Central memory CD8-positive, alpha-beta T cell (primary cell): ENCODE measurements around the gene ADGRF1.

Experiments used
- ATAC-seq: fragments of 150-1000 bp; cut with Tn5 transposase; replicated peaks from 2 replicates; pipeline ENCODE4 v1.10.0; 2022; ENCODE audit warnings: mild to moderate bottlenecking, moderate FRiP score, moderate number of reproducible peaks; ENCODE audit not compliant: poor library complexity, severe bottlenecking; ENCODE audit errors: extremely low read depth
- DNase-seq, 2 donors: peaks; one replicate each; pipeline ENCODE4 v3.0.0; 2021; ENCODE audit warnings: low spot score in 2 of 2
- H3K27ac Mint-ChIP-seq: one replicate; pipeline ENCODE4 v1.8.0; 2022; ENCODE audit warnings: low read depth, mild to moderate bottlenecking, moderate library complexity, mixed read lengths
- H3K27me3 Mint-ChIP-seq: one replicate; pipeline ENCODE4 v1.8.0; 2022; ENCODE audit warnings: mixed read lengths
- H3K36me3 Mint-ChIP-seq: one replicate; pipeline ENCODE4 v1.8.0; 2022; ENCODE audit warnings: mild to moderate bottlenecking, moderate library complexity, mixed read lengths; ENCODE audit not compliant: insufficient read depth
- H3K4me1 Mint-ChIP-seq: one replicate; pipeline ENCODE4 v1.8.0; 2022; ENCODE audit warnings: mixed read lengths
- H3K4me3 Mint-ChIP-seq: one replicate; pipeline ENCODE4 v1.8.0; 2022; ENCODE audit warnings: mild to moderate bottlenecking, moderate library complexity, mixed read lengths
- H3K9me3 Mint-ChIP-seq: one replicate; pipeline ENCODE4 v1.8.0; 2022; ENCODE audit warnings: mixed read lengths

The ADGRF1 gene

GRCh38 chr6:46983007-46983411 lies 59.1 kb downstream of the ADGRF1 start:
- Mint-ChIP-seq H3K27me3 (peaks cover 10% of the 10 kb centered on the region), H3K4me1 (no peaks in the 10 kb centered on the region), H3K4me3 (no peak overlapping the region), H3K36me3 (no peaks in the 10 kb centered on the region), H3K9me3 (no peaks in the 10 kb centered on the region), H3K27ac (no peak overlapping the region)
- no peak for DNase-seq
- ATAC-seq: no peak

DNA sequence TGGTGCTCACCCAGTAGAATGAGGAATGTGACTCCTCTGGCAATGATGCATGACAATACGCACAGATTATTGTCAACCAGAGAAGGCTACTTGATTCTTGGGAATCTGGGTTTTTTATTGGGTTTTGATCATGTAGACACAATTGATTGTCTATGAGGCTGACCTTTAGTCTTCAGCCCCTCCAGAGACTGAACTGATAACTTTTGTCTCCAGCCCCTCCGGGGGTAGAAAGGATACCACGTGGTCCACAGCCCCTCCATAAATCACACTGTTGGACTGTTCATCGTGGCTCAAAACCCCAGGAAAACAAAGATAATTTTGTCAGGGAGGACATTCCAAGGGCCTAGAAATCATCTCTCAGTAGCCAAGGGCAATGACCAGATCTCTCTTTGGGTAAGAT lies 62.9 kb downstream of the ADGRF1 start:
- Mint-ChIP-seq H3K4me1 (no peaks in the 10 kb centered on the region), H3K27ac (no peak overlapping the region), H3K27me3 (peaks cover 10% of the 10 kb centered on the region), H3K4me3 (no peak overlapping the region), H3K9me3 (no peaks in the 10 kb centered on the region), H3K36me3 (no peaks in the 10 kb centered on the region)
- ATAC-seq: no peak
- no peak for DNase-seq

GRCh38 chr6:46974786-46975185 lies 67.3 kb downstream of the ADGRF1 start:
- Mint-ChIP-seq H3K4me3 (no peak overlapping the region), H3K4me1 (no peaks in the 10 kb centered on the region), H3K36me3 (no peaks in the 10 kb centered on the region), H3K27me3 (no peaks in the 10 kb centered on the region), H3K9me3 (no peaks in the 10 kb centered on the region), H3K27ac (no peak overlapping the region)
- ATAC-seq: no peak
- DNase-seq: no peak

GRCh38 chr6:46973029-46973428 lies 69.1 kb downstream of the ADGRF1 start:
- H3K27ac Mint-ChIP-seq: no peak overlapping the region
- ATAC-seq (no peak), DNase-seq (no peak)
- H3K9me3 Mint-ChIP-seq: no peaks in the 10 kb centered on the region
- no peaks in the 10 kb centered on the region for H3K36me3 Mint-ChIP-seq
- no peaks in the 10 kb centered on the region for H3K27me3 Mint-ChIP-seq
- H3K4me1 Mint-ChIP-seq: no peaks in the 10 kb centered on the region
- H3K4me3 Mint-ChIP-seq: no peak overlapping the region

GRCh38 chr6:46972531-46972930 lies 69.6 kb downstream of the ADGRF1 start:
- no peaks in the 10 kb centered on the region for H3K36me3 Mint-ChIP-seq
- H3K4me3 Mint-ChIP-seq: no peak overlapping the region
- no peaks in the 10 kb centered on the region for H3K27me3 Mint-ChIP-seq
- no peak for ATAC-seq
- no peaks in the 10 kb centered on the region for H3K4me1 Mint-ChIP-seq
- no peak for DNase-seq
- H3K27ac Mint-ChIP-seq: no peak overlapping the region
- H3K9me3 Mint-ChIP-seq: no peaks in the 10 kb centered on the region

DNA sequence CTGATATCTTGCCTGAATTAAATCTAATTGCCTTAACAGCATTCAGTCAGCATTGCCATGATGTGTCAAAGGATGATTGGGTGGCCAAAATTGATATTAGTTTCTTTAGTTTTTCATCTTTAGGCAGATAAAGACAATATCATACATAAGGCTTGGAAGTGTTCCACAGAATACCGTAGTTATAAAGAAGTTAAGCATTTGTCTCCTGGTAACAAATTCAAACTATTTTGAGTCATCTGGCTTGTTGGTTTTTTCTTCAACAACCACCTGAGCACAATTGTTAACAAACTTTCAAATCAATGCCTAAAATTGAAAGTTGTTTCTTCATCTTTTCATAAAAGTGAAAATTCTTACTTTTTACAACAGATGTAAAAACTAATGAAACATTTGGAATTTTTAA lies 72.9 kb downstream of the ADGRF1 start:
- no peak overlapping the region for H3K27ac Mint-ChIP-seq
- ATAC-seq: no peak
- no peak overlapping the region for H3K4me3 Mint-ChIP-seq
- no peaks in the 10 kb centered on the region for H3K9me3 Mint-ChIP-seq
- no peaks in the 10 kb centered on the region for H3K4me1 Mint-ChIP-seq
- H3K36me3 Mint-ChIP-seq: no peaks in the 10 kb centered on the region
- no peak for DNase-seq
- no peaks in the 10 kb centered on the region for H3K27me3 Mint-ChIP-seq

GRCh38 chr6:46967826-46968349 lies 74.2 kb downstream of the ADGRF1 start:
- no peak overlapping the region for H3K4me3 Mint-ChIP-seq
- ATAC-seq: no peak
- H3K36me3 Mint-ChIP-seq: no peaks in the 10 kb centered on the region
- H3K27me3 Mint-ChIP-seq: no peaks in the 10 kb centered on the region
- no peaks in the 10 kb centered on the region for H3K4me1 Mint-ChIP-seq
- DNase-seq: no peak
- no peak overlapping the region for H3K27ac Mint-ChIP-seq
- H3K9me3 Mint-ChIP-seq: no peaks in the 10 kb centered on the region

DNA sequence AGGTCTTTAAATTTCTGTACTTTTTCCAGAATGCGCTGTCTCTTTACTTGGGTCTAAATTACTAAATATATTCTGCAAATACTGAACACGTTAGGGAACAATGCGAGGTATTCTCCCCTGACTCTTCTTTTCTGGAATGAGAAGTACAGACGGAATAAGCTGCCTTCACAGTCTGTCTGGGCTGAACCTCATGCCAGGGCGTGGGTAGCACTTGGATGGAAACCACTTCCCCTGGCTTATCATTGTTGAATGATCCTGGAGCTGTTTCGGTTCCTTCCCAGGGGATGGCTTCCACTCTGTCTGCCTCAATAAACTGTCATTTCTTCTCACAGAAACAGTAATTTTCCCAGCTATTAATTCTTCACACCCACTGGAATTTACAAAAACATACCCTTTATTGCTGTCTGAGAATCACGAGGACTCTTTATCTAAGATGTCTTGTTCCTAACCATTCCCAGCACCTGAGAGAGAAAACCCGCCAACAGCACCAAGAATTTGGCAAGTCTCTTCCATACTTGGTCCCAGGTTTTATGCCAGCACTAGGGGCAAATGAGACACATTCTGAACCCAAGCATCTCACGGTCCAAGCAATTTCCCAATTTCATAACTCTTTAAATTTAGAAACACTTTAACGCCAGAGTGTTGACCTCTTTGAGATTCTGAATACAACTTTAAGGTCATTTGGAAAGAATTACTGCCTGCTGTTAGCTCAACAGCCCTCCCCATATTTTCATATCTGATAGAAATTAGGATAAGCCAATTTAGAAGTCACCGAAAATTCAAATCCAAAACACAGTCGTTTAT lies 77.2 kb downstream of the ADGRF1 start:
- H3K4me3 Mint-ChIP-seq: no peak overlapping the region
- H3K9me3 Mint-ChIP-seq: no peaks in the 10 kb centered on the region
- ATAC-seq (no peak), DNase-seq (no peak)
- H3K27me3 Mint-ChIP-seq: no peaks in the 10 kb centered on the region
- H3K36me3 Mint-ChIP-seq: no peaks in the 10 kb centered on the region
- no peak overlapping the region for H3K27ac Mint-ChIP-seq
- H3K4me1 Mint-ChIP-seq: no peaks in the 10 kb centered on the region

- no peak overlapping the region for H3K4me3 Mint-ChIP-seq
- H3K36me3 Mint-ChIP-seq: no peaks in the 10 kb centered on the region
- no peaks in the 10 kb centered on the region for H3K4me1 Mint-ChIP-seq
- no peak overlapping the region for H3K27ac Mint-ChIP-seq
- no peak for ATAC-seq
- DNase-seq: no peak
- no peaks in the 10 kb centered on the region for H3K9me3 Mint-ChIP-seq
- H3K27me3 Mint-ChIP-seq: no peaks in the 10 kb centered on the region
Measured at GRCh38 chr6:46963626-46964025, 78.5 kb downstream of the ADGRF1 start.

DNA sequence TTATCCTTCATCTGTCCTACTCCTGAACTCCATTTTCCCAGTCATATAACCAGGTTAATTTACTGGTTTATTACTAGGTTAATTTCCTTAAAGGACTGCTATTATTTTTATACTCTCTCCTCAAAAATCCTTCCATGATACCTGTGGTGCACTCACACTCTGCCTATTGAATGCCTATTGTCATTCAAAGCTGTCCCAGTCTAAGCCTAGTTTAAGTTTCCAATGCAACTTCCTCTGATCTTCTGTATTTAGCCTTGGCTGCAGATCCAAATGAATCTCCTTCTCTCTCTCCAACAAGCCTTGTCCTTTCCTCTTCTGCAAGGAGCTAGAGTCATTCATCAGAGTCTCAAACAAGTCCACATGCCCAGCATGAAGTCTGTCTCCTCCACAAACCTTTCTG lies 79.1 kb downstream of the ADGRF1 start:
- no peaks in the 10 kb centered on the region for H3K36me3 Mint-ChIP-seq
- no peaks in the 10 kb centered on the region for H3K9me3 Mint-ChIP-seq
- no peaks in the 10 kb centered on the region for H3K27me3 Mint-ChIP-seq
- no peak overlapping the region for H3K27ac Mint-ChIP-seq
- no peak overlapping the region for H3K4me3 Mint-ChIP-seq
- H3K4me1 Mint-ChIP-seq: no peaks in the 10 kb centered on the region
- no peak for DNase-seq
- no peak for ATAC-seq

GRCh38 chr6:46961711-46962110 lies 80.4 kb downstream of the ADGRF1 start:
- H3K4me1 Mint-ChIP-seq: no peaks in the 10 kb centered on the region
- no peak overlapping the region for H3K27ac Mint-ChIP-seq
- H3K9me3 Mint-ChIP-seq: no peaks in the 10 kb centered on the region
- DNase-seq (no peak), ATAC-seq (no peak)
- no peak overlapping the region for H3K4me3 Mint-ChIP-seq
- H3K27me3 Mint-ChIP-seq: peaks cover 3% of the 10 kb centered on the region
- no peaks in the 10 kb centered on the region for H3K36me3 Mint-ChIP-seq

DNA sequence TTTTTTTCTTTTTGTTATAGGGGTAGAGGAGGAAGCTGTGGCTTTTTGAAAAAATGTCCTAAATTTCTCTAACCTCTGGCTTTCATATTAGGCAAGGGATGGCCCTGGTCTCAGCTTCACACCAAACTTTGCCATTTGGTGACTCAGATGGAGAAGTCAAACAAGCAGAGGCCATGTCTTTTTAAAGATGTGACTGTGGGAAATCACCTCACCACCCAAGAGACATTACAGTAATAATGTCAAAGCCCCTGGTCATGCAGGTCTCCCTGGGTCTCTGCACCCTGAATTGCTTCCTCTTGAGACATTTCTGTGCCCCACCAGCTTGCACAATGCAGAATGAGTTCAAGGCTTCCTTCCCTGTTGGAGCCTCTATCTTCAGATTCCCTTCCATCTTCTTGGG lies 80.9 kb downstream of the ADGRF1 start:
- H3K36me3 Mint-ChIP-seq: no peaks in the 10 kb centered on the region
- no peaks in the 10 kb centered on the region for H3K9me3 Mint-ChIP-seq
- H3K4me1 Mint-ChIP-seq: no peaks in the 10 kb centered on the region
- DNase-seq: no peak
- H3K27me3 Mint-ChIP-seq: peaks cover 8% of the 10 kb centered on the region
- no peak overlapping the region for H3K4me3 Mint-ChIP-seq
- no peak overlapping the region for H3K27ac Mint-ChIP-seq
- no peak for ATAC-seq

DNA sequence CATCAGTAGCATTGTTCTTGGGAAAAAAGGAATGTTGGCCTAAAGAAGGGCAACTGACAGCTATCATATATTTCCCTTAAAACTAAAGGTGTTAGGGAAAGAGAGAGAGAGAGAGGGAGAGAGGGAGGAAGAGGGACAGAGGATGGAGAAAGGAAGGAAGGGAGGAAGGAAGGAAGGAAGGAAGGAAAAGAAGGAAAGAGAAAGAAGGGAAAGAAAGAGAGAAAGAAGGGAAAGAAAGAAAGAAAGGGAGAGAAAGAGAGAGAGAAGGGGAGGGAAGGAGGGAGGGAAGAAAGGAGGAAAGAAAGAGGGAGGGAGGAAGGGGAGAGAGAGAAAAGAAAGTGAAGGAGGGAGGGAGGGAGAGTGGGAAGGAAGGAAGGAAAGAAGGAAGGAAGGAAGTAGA lies 82.7 kb downstream of the ADGRF1 start:
- Mint-ChIP-seq H3K27me3 (peaks cover 15% of the 10 kb centered on the region), H3K4me3 (no peak overlapping the region), H3K4me1 (no peaks in the 10 kb centered on the region), H3K9me3 (no peaks in the 10 kb centered on the region), H3K27ac (no peak overlapping the region), H3K36me3 (no peaks in the 10 kb centered on the region)
- DNase-seq (no peak), ATAC-seq (no peak)
